DOHH2 (cell line): Measurements from ENCODE around the gene SP9.

Source experiments
- H3F3A ChIP-seq: fragments of 200-600 bp; sonication (generic), shearing (Covaris generic); 2 replicates; pipeline ENCODE4 v1.6.0; 2016; ENCODE audit warnings: antibody characterized with exemption, mild to moderate bottlenecking; ENCODE audit not compliant: control insufficient read depth, insufficient read depth
- H3K27ac ChIP-seq: fragments of 200-600 bp; sonication (generic); 2 replicates; pipeline ENCODE4 v1.5.1; 2014; ENCODE audit warnings: low read depth, mild to moderate bottlenecking, low read length, moderate library complexity
- H3K27me3 ChIP-seq: fragments of 200-600 bp; sonication (generic); 2 replicates; pipeline ENCODE4 v1.6.1; 2014; ENCODE audit warnings: mild to moderate bottlenecking, low read length, mixed read lengths; ENCODE audit not compliant: control insufficient read depth
- H3K36me3 ChIP-seq: fragments of 200-600 bp; sonication (generic); 2 replicates; pipeline ENCODE4 v1.6.1; 2014; ENCODE audit warnings: mild to moderate bottlenecking, low read length, moderate library complexity, mixed read lengths; ENCODE audit not compliant: control insufficient read depth
- H3K4me1 ChIP-seq: fragments of 200-600 bp; sonication (generic); 2 replicates; pipeline ENCODE4 v1.6.1; 2014; ENCODE audit warnings: mild to moderate bottlenecking, low read length, mixed read lengths; ENCODE audit not compliant: control insufficient read depth
- H3K4me2 ChIP-seq: fragments of 200-600 bp; sonication (generic); 2 replicates; pipeline ENCODE4 v1.6.0; 2014; ENCODE audit warnings: mild to moderate bottlenecking, low read length, moderate library complexity
- H3K4me3 ChIP-seq: fragments of 200-600 bp; sonication (generic); 2 replicates; pipeline ENCODE4 v1.5.1; 2014; ENCODE audit warnings: mild to moderate bottlenecking, low read length, mixed read lengths
- H3K79me2 ChIP-seq: fragments of 200-600 bp; sonication (generic); 2 replicates; pipeline ENCODE4 v1.6.1; 2014; ENCODE audit warnings: mild to moderate bottlenecking, low read length, mixed read lengths; ENCODE audit not compliant: control insufficient read depth
- H3K9me2 ChIP-seq: fragments of 200-600 bp; sonication (generic); replicated peaks from 2 replicates; pipeline ENCODE4 v1.6.1; 2014; ENCODE audit warnings: mild to moderate bottlenecking, low read length, mixed read lengths; ENCODE audit not compliant: control insufficient read depth
- H3K9me3 ChIP-seq: fragments of 200-600 bp; sonication (generic); 2 replicates; pipeline ENCODE4 v1.6.1; 2014; ENCODE audit warnings: antibody characterized with exemption, low read length, mixed read lengths; ENCODE audit not compliant: control insufficient read depth, insufficient read depth
- H4K20me1 ChIP-seq: fragments of 200-600 bp; sonication (generic); 2 replicates; pipeline ENCODE4 v1.6.0; 2014; ENCODE audit warnings: low read depth, mild to moderate bottlenecking, antibody characterized with exemption, low read length, moderate library complexity; ENCODE audit not compliant: control insufficient read depth, insufficient read depth
- CTCF ChIP-seq: fragments of 200-600 bp; sonication (generic); IDR thresholded peaks from one replicate; pipeline ENCODE4 v1.5.1; 2014; ENCODE audit warnings: antibody characterized with exemption, mild to moderate bottlenecking, low read depth, low read length; ENCODE audit not compliant: poor library complexity, severe bottlenecking
- EZH2phosphoT487 ChIP-seq: fragments of 200-600 bp; sonication (generic); IDR thresholded peaks from 2 replicates; pipeline ENCODE4 v1.6.1; 2017; ENCODE audit warnings: borderline replicate concordance, mild to moderate bottlenecking, antibody characterized with exemption, low read length, moderate library complexity, mixed read lengths

The SP9 gene

GRCh38 chr2:174342686-174343342, 8.1 kb downstream of the SP9 start:
- H3K27ac ChIP-seq: no peak overlapping the region
- peak overlapping the region; percentile 63 for H3K4me3 ChIP-seq
- H3K9me3 ChIP-seq: no peaks in the 10 kb centered on the region
- H3K36me3 ChIP-seq: no peaks in the 10 kb centered on the region
- peaks cover 19% of the 10 kb centered on the region for H3F3A ChIP-seq
- H3K27me3 ChIP-seq: peaks cover 58% of the 10 kb centered on the region
- peaks cover 35% of the 10 kb centered on the region for H3K4me1 ChIP-seq
- no peaks in the 10 kb centered on the region for H3K9me2 ChIP-seq
- 0 out of 2 replicates have a peak, but pooled peaks cover 3% of the 10 kb centered on the region for H4K20me1 ChIP-seq
- no peaks in the 10 kb centered on the region for H3K79me2 ChIP-seq
- peak overlapping the region; percentile 79 for H3K4me2 ChIP-seq
- peak; percentile 78; the same call in 1 of the 2 replicates for TF ChIP-seq EZH2phosphoT487
- TF ChIP-seq CTCF: no peak

GRCh38 chr2:174343343-174343622, 8.5 kb downstream of the SP9 start:
- no peak overlapping the region for H3K27ac ChIP-seq
- peaks cover 35% of the 10 kb centered on the region for H3K4me1 ChIP-seq
- H3K4me3 ChIP-seq: peak overlapping the region; percentile 63
- H3K9me3 ChIP-seq: no peaks in the 10 kb centered on the region
- no peaks in the 10 kb centered on the region for H3K79me2 ChIP-seq
- H3K36me3 ChIP-seq: no peaks in the 10 kb centered on the region
- H3K9me2 ChIP-seq: no peaks in the 10 kb centered on the region
- TF ChIP-seq CTCF (no peak), EZH2phosphoT487 (no peak; the same call in 1 of the 2 replicates)
- peak overlapping the region; percentile 79 for H3K4me2 ChIP-seq
- peaks cover 53% of the 10 kb centered on the region for H3K27me3 ChIP-seq
- peaks cover 16% of the 10 kb centered on the region for H3F3A ChIP-seq
- H4K20me1 ChIP-seq: 0 out of 2 replicates have a peak, but pooled peaks cover 3% of the 10 kb centered on the region

- Histone ChIP-seq H3K79me2 (no peaks in the 10 kb centered on the region), H3K9me2 (no peaks in the 10 kb centered on the region), H3K9me3 (no peaks in the 10 kb centered on the region), H3K4me3 (peak overlapping the region; percentile 63), H3F3A (peaks cover 16% of the 10 kb centered on the region), H3K36me3 (peaks cover 4% of the 10 kb centered on the region), H4K20me1 (0 out of 2 replicates have a peak, but pooled peaks cover 3% of the 10 kb centered on the region), H3K4me2 (peak overlapping the region; percentile 79), H3K27ac (no peak overlapping the region), H3K27me3 (peaks cover 48% of the 10 kb centered on the region), H3K4me1 (peaks cover 35% of the 10 kb centered on the region)
- TF ChIP-seq CTCF: no peak
- TF ChIP-seq EZH2phosphoT487: peak; percentile 85; the same call in 1 of the 2 replicates
These were observed 9.1 kb downstream of the SP9 start for GRCh38 chr2:174343623-174344455.
